ENCODE data around the gene REXO5.

REXO5 gene

DNA sequence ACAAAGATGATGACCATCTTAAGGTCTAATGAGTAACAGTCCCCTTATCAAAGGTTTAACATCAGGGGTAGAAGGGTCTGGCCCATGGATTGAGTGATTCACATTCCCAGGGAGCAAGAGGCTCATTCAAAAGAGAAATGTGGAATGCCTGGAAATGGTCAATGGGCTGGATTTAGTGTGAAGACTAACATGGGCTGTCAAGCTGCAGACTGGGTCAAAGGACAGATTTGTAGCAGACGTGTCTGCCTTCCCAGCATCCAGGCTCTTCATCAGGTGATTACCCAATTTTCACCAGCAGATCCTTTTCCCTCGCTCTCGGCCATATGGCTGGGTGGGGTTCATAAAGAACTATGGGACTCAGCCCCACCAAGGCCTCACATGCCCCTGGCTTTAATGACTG, 67.0 kb downstream of the REXO5 start:
- H3K27ac ChIP-seq (ENCODE audit: extremely low read depth, low read depth, low read length): no peak overlapping the region
- peaks cover 1% of the 10 kb centered on the region; the same call in 1 of the 2 replicates for H3K4me1 ChIP-seq (ENCODE audit: control insufficient read depth, insufficient read depth, low read length)
- no peaks in the 10 kb centered on the region for H3K36me3 ChIP-seq (ENCODE audit: control insufficient read depth in 2 of 2, insufficient read depth in 1 of 2, low read length in 2 of 2)
- CTCF ChIA-PET: interaction anchor here (0.8 kb wide), 1 partner anchor 23 kb away, joined by 3 read pairs; no protein-coding TSS in a partner anchor
- no peaks in the 10 kb centered on the region for H3K9me3 ChIP-seq (ENCODE audit: control insufficient read depth, insufficient read depth, low read depth, low read length)
- POLR2A ChIA-PET: no interaction called here
- TF ChIP-seq, protein P1, sequence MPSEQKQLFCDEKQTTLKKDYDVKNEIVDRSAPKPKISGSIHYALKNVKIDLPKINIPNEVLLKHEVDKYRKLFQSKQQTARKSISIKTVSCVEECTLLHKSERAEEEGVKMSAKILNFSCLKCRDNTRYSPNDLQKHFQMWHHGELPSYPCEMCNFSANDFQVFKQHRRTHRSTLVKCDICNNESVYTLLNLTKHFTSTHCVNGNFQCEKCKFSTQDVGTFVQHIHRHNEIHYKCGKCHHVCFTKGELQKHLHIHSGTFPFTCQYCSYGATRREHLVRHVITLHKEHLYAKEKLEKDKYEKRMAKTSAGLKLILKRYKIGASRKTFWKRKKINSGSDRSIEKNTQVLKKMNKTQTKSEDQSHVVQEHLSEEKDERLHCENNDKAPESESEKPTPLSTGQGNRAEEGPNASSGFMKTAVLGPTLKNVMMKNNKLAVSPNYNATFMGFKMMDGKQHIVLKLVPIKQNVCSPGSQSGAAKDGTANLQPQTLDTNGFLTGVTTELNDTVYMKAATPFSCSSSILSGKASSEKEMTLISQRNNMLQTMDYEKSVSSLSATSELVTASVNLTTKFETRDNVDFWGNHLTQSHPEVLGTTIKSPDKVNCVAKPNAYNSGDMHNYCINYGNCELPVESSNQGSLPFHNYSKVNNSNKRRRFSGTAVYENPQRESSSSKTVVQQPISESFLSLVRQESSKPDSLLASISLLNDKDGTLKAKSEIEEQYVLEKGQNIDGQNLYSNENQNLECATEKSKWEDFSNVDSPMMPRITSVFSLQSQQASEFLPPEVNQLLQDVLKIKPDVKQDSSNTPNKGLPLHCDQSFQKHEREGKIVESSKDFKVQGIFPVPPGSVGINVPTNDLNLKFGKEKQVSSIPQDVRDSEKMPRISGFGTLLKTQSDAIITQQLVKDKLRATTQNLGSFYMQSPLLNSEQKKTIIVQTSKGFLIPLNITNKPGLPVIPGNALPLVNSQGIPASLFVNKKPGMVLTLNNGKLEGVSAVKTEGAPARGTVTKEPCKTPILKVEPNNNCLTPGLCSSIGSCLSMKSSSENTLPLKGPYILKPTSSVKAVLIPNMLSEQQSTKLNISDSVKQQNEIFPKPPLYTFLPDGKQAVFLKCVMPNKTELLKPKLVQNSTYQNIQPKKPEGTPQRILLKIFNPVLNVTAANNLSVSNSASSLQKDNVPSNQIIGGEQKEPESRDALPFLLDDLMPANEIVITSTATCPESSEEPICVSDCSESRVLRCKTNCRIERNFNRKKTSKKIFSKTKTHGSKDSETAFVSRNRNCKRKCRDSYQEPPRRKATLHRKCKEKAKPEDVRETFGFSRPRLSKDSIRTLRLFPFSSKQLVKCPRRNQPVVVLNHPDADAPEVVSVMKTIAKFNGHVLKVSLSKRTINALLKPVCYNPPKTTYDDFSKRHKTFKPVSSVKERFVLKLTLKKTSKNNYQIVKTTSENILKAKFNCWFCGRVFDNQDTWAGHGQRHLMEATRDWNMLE (tag by site-specific recombination; conservative IDR thresholded peaks at IDR 0.05; ENCODE audit: low read depth): no peak
- TF ChIP-seq, protein P2, sequence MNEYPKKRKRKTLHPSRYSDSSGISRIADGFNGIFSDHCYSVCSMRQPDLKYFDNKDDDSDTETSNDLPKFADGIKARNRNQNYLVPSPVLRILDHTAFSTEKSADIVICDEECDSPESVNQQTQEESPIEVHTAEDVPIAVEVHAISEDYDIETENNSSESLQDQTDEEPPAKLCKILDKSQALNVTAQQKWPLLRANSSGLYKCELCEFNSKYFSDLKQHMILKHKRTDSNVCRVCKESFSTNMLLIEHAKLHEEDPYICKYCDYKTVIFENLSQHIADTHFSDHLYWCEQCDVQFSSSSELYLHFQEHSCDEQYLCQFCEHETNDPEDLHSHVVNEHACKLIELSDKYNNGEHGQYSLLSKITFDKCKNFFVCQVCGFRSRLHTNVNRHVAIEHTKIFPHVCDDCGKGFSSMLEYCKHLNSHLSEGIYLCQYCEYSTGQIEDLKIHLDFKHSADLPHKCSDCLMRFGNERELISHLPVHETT (tag by site-specific recombination; IDR thresholded peaks at IDR 0.05): no peak
- TF ChIP-seq OSR2 (tag by site-specific recombination; IDR thresholded peaks at IDR 0.05) (no peak), ZIC2 (tag by site-specific recombination; IDR thresholded peaks at IDR 0.05) (no peak)
- TF ChIP-seq, protein P3, sequence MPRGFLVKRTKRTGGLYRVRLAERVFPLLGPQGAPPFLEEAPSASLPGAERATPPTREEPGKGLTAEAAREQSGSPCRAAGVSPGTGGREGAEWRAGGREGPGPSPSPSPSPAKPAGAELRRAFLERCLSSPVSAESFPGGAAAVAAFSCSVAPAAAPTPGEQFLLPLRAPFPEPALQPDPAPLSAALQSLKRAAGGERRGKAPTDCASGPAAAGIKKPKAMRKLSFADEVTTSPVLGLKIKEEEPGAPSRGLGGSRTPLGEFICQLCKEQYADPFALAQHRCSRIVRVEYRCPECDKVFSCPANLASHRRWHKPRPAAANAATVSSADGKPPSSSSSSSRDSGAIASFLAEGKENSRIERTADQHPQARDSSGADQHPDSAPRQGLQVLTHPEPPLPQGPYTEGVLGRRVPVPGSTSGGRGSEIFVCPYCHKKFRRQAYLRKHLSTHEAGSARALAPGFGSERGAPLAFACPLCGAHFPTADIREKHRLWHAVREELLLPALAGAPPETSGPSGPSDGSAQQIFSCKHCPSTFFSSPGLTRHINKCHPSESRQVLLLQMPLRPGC (tag by site-specific recombination; IDR thresholded peaks at IDR 0.05): no peak
- TF ChIP-seq, protein P4, sequence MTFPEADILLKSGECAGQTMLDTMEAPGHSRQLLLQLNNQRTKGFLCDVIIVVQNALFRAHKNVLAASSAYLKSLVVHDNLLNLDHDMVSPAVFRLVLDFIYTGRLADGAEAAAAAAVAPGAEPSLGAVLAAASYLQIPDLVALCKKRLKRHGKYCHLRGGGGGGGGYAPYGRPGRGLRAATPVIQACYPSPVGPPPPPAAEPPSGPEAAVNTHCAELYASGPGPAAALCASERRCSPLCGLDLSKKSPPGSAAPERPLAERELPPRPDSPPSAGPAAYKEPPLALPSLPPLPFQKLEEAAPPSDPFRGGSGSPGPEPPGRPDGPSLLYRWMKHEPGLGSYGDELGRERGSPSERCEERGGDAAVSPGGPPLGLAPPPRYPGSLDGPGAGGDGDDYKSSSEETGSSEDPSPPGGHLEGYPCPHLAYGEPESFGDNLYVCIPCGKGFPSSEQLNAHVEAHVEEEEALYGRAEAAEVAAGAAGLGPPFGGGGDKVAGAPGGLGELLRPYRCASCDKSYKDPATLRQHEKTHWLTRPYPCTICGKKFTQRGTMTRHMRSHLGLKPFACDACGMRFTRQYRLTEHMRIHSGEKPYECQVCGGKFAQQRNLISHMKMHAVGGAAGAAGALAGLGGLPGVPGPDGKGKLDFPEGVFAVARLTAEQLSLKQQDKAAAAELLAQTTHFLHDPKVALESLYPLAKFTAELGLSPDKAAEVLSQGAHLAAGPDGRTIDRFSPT (tag by site-specific recombination; IDR thresholded peaks at IDR 0.05): no peak
- no peak overlapping the region for H3K4me3 ChIP-seq (ENCODE audit: low read depth, low read length)

DNA sequence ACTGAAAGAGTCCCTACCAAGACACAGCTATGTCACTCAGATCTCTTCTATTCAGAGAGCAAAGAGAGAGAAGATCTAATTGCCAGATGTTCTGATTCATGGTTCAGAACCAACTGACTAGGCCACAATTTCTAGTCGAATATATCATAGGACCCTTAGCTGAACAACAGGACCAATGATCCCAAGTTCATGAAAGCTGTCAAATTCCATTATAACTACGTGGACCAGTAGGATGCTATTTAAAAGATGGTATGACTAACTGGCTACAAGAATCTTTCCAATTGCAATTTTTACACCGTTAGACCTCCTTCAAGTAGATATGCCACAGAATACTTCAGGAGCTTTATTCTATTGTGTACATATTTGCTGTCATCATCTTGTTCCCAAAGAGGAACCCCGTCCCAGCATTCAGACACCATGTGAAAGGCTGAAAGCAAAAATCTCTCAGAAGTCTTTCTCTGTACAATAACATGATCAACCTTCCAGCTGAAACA, 67.8 kb downstream of the REXO5 start:
- no peak overlapping the region for H3K4me3 ChIP-seq (ENCODE audit: low read depth, low read length)
- POLR2A ChIA-PET: interaction anchor here (0.6 kb wide), 1 partner anchor 264 kb away, joined by 3 read pairs; no protein-coding TSS in a partner anchor
- peaks cover 8% of the 10 kb centered on the region; the same call in 1 of the 2 replicates for H3K4me1 ChIP-seq (ENCODE audit: control insufficient read depth, insufficient read depth, low read length)
- H3K36me3 ChIP-seq (ENCODE audit: control insufficient read depth in 2 of 2, insufficient read depth in 1 of 2, low read length in 2 of 2): no peaks in the 10 kb centered on the region
- H3K27ac ChIP-seq (ENCODE audit: extremely low read depth, low read depth, low read length): no peak overlapping the region
- TF ChIP-seq ZBTB7A (tag by site-specific recombination; IDR thresholded peaks at IDR 0.05; ENCODE audit: low read depth): no peak
- no peak for TF ChIP-seq ZNF701 (tag by site-specific recombination; IDR thresholded peaks at IDR 0.05)
- TF ChIP-seq ZNF350 (tag by site-specific recombination; IDR thresholded peaks at IDR 0.05): no peak
- TF ChIP-seq ZNF48 (tag by site-specific recombination; IDR thresholded peaks at IDR 0.05): no peak
- no peak for TF ChIP-seq ZNF121 (tag by site-specific recombination; IDR thresholded peaks at IDR 0.05)
- no peak for TF ChIP-seq ZNF629 (tag by site-specific recombination; IDR thresholded peaks at IDR 0.05)
- TF ChIP-seq, protein P5, sequence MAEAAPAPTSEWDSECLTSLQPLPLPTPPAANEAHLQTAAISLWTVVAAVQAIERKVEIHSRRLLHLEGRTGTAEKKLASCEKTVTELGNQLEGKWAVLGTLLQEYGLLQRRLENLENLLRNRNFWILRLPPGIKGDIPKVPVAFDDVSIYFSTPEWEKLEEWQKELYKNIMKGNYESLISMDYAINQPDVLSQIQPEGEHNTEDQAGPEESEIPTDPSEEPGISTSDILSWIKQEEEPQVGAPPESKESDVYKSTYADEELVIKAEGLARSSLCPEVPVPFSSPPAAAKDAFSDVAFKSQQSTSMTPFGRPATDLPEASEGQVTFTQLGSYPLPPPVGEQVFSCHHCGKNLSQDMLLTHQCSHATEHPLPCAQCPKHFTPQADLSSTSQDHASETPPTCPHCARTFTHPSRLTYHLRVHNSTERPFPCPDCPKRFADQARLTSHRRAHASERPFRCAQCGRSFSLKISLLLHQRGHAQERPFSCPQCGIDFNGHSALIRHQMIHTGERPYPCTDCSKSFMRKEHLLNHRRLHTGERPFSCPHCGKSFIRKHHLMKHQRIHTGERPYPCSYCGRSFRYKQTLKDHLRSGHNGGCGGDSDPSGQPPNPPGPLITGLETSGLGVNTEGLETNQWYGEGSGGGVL (tag by site-specific recombination; IDR thresholded peaks at IDR 0.05): no peak
- TF ChIP-seq, protein P6, sequence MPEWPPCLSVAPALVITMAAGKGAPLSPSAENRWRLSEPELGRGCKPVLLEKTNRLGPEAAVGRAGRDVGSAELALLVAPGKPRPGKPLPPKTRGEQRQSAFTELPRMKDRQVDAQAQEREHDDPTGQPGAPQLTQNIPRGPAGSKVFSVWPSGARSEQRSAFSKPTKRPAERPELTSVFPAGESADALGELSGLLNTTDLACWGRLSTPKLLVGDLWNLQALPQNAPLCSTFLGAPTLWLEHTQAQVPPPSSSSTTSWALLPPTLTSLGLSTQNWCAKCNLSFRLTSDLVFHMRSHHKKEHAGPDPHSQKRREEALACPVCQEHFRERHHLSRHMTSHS (tag by site-specific recombination; IDR thresholded peaks at IDR 0.05): no peak
- no peak for TF ChIP-seq ZNF404 (tag by site-specific recombination; IDR thresholded peaks at IDR 0.05)
- TF ChIP-seq ZIC2 (tag by site-specific recombination; IDR thresholded peaks at IDR 0.05): no peak
- TF ChIP-seq, protein P7, sequence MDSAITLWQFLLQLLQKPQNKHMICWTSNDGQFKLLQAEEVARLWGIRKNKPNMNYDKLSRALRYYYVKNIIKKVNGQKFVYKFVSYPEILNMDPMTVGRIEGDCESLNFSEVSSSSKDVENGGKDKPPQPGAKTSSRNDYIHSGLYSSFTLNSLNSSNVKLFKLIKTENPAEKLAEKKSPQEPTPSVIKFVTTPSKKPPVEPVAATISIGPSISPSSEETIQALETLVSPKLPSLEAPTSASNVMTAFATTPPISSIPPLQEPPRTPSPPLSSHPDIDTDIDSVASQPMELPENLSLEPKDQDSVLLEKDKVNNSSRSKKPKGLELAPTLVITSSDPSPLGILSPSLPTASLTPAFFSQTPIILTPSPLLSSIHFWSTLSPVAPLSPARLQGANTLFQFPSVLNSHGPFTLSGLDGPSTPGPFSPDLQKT (IDR thresholded peaks at IDR 0.05; ENCODE audit: borderline replicate concordance, low read depth, low read length): no peak
- TF ChIP-seq, protein P8, sequence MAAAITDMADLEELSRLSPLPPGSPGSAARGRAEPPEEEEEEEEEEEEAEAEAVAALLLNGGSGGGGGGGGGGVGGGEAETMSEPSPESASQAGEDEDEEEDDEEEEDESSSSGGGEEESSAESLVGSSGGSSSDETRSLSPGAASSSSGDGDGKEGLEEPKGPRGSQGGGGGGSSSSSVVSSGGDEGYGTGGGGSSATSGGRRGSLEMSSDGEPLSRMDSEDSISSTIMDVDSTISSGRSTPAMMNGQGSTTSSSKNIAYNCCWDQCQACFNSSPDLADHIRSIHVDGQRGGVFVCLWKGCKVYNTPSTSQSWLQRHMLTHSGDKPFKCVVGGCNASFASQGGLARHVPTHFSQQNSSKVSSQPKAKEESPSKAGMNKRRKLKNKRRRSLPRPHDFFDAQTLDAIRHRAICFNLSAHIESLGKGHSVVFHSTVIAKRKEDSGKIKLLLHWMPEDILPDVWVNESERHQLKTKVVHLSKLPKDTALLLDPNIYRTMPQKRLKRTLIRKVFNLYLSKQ (tag by site-specific recombination; IDR thresholded peaks at IDR 0.05; ENCODE audit: borderline replicate concordance): no peak
- CTCF ChIA-PET: interaction anchor here (0.6 to 2.0 kb wide), 4 partner anchors 16 to 274 kb away, joined by 3 to 5 read pairs (median 4); no protein-coding TSS in a partner anchor
- no peaks in the 10 kb centered on the region for H3K9me3 ChIP-seq (ENCODE audit: control insufficient read depth, insufficient read depth, low read depth, low read length)
